Measurements from ENCODE around the gene AVEN. TPM values are rescaled to one million over a fixed set of nuclear protein-coding genes. Genes with fewer than 3 reads are reported as not detected.

Gene AVEN
- total RNA-seq, 1 donor from 2014 or later: 21.2 TPM

Other genes starting within 250 kb of the AVEN start
- gene CHRM5, start 70.7 kb downstream of the AVEN start, total RNA-seq: not detected
- 69.0 TPM for gene EMC7, start 62.7 kb upstream of the AVEN start, total RNA-seq
- 0.96 TPM for gene PGBD4, start 62.9 kb upstream of the AVEN start, total RNA-seq
- 48.5 TPM for gene KATNBL1, start 170.9 kb upstream of the AVEN start, total RNA-seq
- 76.6 TPM for gene EMC4, start 185.8 kb upstream of the AVEN start, total RNA-seq